ENCODE data around the gene FAM168A.
"Not testable (repeated sequence)": the region's sequence is repeated elsewhere in the genome, so short reads cannot be mapped to it uniquely, and the experiment has no call there.

FAM168A gene

GRCh38 chr11:73453562-73453961 lies 144.3 kb downstream of the FAM168A start:
- H3K4me3 ChIP-seq (ENCODE audit: low read length), result no peak overlapping the region
- no peak for DNase-seq (ENCODE audit: low read depth, low spot score)

DNA sequence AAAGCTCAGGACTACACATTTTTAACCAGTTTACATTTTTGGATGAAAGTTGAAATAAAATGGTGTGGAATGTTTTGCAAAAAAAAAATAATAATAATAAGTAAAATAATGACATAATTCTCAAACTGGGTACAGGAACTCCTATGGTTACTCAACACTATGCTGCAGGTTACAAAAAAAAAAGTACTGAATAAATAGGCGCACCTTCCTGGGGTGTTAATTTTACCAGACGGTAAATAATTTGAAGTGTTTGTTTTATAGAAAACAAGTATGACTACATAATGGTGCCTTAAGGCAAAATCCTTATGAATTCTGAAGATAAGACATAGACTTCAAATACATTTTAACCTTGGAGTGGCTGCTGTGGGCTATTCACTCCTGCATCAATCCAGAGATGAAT lies 145.2 kb downstream of the FAM168A start:
- H3K4me3 ChIP-seq (ENCODE audit: low read length), result no peak overlapping the region
- no peak for DNase-seq (ENCODE audit: low read depth, low spot score)

- no peak for DNase-seq (ENCODE audit: low read depth, low spot score)
- no peak overlapping the region for H3K4me3 ChIP-seq (ENCODE audit: low read length)
These were observed 146.0 kb downstream of the FAM168A start for GRCh38 chr11:73451896-73452295.

DNA sequence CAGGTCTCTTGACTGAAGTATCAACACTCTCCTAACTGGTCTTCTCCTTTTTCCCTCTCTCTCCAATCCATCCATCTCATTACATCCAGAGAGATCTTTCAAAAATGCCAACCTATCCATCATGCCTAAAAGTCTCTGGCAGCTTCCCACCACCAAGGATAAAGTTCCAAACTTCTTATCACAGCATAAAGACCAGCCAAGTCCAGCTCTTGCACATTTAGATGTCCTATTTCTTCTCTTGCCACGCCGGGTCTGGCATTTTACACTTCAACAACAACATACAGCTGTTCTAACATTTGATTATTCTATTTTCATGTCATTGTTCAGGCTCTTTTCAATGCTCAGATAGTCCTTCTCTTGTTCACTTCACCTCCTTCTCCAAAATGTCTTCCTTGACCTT lies 151.1 kb downstream of the FAM168A start:
- no peak overlapping the region for H3K4me3 ChIP-seq (ENCODE audit: low read length)
- no peak for DNase-seq (ENCODE audit: low read depth, low spot score)

DNA sequence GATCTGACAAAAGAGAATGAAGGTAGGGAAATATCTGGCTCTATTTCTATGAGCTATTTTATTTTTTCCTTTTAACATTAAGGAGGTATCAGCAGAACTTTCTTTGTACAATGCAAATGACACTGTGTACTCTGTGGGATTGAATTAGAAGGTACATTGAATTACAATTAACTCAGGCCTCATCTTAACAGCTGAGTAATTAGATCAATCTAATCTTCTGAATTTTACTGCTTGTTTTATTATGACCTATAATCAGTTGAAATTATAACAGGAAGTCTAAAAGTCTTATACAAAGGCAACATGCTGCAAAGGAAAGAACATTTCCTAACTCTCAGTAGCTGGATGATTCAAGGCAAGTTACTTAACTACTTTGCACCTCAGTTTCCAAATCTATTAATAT lies 151.9 kb downstream of the FAM168A start:
- no peak for DNase-seq (ENCODE audit: low read depth, low spot score)
- no peak overlapping the region for H3K4me3 ChIP-seq (ENCODE audit: low read length)

DNA sequence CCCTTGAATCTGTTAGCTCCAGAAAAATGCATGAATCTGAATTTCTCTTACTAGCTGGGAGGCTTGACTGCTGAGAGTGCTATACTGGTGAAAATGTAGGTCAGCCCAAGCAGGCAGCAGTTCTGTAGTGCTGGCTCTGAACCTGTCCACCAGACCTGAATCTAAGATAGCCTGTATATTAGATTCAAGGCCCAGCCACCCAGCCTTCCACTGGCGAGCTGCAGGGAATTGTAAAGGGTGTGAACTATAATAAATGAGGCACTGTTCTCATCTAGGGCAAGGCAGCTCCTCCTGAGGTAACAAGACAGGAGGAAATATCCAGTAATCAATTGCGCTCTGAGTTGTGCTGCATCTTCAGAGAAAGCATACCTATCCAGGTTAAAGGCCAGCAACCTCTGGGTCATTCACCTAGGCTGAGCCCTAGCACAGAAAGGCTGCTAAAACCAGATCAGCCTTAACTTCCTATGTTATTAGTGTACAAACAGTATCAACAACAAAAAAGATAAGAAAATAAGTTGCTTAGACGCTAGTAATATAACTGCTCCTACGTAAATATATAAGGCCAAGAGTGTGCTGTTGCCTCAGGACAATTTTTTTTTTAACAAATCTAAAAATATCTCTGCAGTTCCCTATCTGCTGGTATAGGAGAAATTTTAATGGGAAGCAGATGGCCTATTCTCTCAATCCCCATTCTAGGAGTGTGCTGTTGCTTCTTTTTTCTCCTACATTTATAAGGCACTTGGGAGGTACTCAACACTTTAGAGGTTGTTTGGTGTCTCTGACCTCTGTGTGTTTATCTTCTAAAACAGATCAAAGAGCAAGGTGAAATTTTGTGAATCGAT lies 158.7 kb downstream of the FAM168A start:
- no peak overlapping the region for H3K4me3 ChIP-seq (ENCODE audit: low read length)
- no peak for DNase-seq (ENCODE audit: low read depth, low spot score)

DNA sequence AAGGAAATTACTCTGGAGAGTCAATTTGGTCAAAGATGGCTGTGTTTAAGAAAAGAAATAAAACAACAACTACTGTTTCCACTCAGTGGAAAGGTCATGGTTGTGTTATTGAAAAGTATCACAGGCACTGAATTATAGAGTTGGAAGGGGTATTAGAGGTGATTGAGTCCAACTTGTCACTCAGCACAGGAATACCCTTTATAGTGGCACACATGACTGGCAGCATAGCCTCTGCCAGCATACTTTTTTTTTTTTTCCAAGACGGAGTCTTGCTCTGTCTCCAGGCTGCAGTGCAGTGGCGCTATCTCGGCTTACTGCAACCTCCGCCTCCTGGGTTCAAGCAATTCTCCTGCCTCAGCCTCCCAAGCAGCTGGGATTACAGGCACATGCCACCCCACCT lies 161.1 kb downstream of the FAM168A start:
- H3K4me3 ChIP-seq (ENCODE audit: low read length); DNase-seq (ENCODE audit: low read depth, low spot score): not testable (repeated sequence)

DNA sequence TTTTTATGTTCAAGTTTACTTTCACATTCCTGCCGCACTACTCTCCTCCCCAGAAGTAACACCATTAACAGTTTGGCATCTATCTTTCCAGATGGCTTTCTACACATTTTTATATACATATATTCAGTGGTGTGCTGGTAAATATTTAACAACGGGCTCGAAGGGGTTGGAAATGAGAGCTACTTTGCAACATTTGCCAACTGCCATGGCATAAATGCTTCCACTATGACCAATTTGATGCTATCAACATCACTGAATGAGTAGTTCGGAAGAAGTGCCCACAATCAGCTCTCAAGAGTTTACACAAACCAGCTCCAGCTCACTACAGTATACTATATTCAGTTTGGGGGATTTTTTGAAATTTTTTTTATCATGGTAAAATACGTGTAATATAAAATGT lies 166.5 kb downstream of the FAM168A start:
- no peak overlapping the region for H3K4me3 ChIP-seq (ENCODE audit: low read length)
- DNase-seq (ENCODE audit: low read depth, low spot score), result no peak

- DNase-seq (ENCODE audit: low read depth, low spot score), result no peak
- no peak overlapping the region for H3K4me3 ChIP-seq (ENCODE audit: low read length)
These were observed 167.6 kb downstream of the FAM168A start for GRCh38 chr11:73430326-73430725.

DNA sequence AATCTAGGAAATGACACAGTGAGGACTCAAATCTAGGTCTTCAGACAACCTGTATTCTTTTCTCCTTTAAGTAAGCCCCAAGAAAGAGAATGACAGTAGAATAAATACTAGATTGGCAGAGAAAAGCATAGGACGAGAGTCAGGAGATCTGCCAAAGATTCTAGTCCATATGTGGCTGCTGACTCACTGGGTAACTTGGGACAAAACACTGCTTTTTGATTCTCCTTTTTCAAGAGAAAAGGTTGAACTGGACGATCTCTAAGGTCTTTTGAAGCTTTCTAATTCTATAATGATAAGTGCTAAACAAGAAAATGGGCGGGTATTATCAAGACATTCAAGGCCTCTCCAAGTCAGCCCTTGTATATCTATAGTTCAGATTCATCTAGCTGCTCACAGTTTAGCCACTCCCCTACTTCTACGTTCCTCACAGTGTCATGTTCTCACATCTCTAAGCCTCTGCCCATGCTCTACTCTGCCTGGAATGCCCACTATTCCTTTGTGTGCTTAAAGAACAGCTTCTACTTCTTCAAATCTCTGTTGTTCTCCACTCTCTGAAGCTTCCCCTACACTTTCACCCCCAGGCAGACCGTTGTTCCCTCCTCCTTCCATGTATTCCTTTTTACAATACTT lies 168.7 kb downstream of the FAM168A start:
- H3K4me3 ChIP-seq (ENCODE audit: low read length), result no peak overlapping the region
- DNase-seq (ENCODE audit: low read depth, low spot score), result no peak

DNA sequence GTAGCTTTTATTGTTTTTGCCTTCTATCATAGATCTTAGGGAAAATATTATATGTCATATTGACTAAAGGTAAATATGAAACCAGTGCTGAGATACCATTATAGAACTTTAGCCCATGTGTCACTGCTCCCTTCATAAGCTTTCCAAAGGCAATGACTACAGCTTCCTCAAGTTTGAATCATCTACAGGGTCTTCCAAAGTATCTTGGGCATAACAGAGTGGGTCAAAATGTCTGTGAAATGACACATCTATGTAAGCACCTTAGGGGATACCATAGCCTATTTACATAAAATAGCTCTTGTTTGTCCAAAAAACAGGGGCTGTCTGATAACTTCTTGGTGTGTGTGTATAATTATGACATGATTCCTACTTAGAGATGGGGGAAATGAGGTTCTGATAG lies 169.2 kb downstream of the FAM168A start:
- DNase-seq (ENCODE audit: low read depth, low spot score), result no peak

DNA sequence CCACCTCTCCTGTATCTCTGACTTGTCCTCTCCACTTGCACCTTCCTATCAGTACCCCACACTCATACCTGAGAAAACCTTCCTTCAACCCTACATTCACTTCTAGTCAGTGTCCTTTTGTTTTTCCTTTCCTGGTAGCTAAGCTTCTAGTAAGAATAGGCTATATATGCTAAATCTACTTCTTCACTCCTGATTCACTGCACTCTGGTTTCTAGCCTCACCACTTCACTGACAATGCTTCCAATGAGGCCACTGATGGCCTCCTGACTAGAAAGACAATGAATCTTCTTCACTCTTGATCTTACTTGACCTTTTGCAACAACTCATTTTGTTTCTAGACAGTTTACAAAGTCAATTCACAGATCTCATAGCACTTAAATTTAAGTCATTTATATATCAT lies 169.7 kb downstream of the FAM168A start:
- no peak for DNase-seq (ENCODE audit: low read depth, low spot score)
- H3K4me3 ChIP-seq (ENCODE audit: low read length), result no peak overlapping the region

More for the DNA sequence above, 169.2 kb downstream of the FAM168A start:
- no peak overlapping the region for H3K4me3 ChIP-seq (ENCODE audit: low read length)

- DNase-seq (ENCODE audit: low read depth, low spot score), result no peak
- H3K4me3 ChIP-seq (ENCODE audit: low read length), result no peak overlapping the region
These were observed 171.6 kb downstream of the FAM168A start for GRCh38 chr11:73426219-73426850.

DNA sequence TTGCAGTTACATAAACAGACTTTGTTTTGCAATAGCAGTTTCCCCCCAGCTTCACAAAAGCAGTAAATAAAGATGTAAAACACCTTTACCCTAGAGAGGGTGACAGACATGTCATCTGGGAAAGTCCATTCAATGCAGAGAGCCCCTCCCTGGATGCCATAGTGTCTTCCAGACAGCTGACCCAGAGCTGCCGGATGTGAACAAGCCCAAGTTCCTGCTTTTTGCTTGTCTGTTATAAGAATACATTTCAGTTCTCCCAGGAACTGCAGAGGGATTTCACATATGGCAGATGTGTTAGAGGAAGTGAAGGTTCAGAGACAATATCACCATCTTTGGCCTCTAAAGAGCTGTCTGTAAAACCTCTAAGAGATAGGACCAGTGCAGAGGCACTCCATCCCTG lies 172.8 kb downstream of the FAM168A start:
- no peak for DNase-seq (ENCODE audit: low read depth, low spot score)
- H3K4me3 ChIP-seq (ENCODE audit: low read length), result no peak overlapping the region

GRCh38 chr11:73423506-73423905 lies 174.4 kb downstream of the FAM168A start:
- DNase-seq (ENCODE audit: low read depth, low spot score), result no peak

GRCh38 chr11:73422886-73423285 lies 175.0 kb downstream of the FAM168A start:
- no peak overlapping the region for H3K4me3 ChIP-seq (ENCODE audit: low read length)
- no peak for DNase-seq (ENCODE audit: low read depth, low spot score)

More at GRCh38 chr11:73423506-73423905, 174.4 kb downstream of the FAM168A start:
- H3K4me3 ChIP-seq (ENCODE audit: low read length), result no peak overlapping the region

DNA sequence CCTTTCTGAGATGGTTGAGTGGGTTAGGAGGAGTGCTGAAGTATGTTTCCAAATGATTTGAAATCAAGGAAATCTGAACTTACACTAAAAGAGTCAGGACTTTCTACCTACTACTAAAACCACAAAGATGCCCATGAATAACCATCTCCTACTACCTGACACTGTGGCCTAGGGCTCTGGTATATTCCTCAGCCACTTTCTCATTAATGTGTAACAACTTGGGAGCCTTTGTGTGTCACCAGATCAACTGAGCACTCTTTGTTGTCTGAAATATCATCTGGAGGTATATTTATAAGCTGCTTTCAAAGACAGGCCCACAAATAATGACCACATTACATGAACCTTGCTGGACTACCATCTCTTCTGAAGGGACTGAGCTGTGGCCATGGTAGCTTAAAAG lies 177.8 kb downstream of the FAM168A start:
- no peak overlapping the region for H3K4me3 ChIP-seq (ENCODE audit: low read length)
- no peak for DNase-seq (ENCODE audit: low read depth, low spot score)

GRCh38 chr11:73416786-73417185 lies 181.1 kb downstream of the FAM168A start:
- no peak for DNase-seq (ENCODE audit: low read depth, low spot score)

DNA sequence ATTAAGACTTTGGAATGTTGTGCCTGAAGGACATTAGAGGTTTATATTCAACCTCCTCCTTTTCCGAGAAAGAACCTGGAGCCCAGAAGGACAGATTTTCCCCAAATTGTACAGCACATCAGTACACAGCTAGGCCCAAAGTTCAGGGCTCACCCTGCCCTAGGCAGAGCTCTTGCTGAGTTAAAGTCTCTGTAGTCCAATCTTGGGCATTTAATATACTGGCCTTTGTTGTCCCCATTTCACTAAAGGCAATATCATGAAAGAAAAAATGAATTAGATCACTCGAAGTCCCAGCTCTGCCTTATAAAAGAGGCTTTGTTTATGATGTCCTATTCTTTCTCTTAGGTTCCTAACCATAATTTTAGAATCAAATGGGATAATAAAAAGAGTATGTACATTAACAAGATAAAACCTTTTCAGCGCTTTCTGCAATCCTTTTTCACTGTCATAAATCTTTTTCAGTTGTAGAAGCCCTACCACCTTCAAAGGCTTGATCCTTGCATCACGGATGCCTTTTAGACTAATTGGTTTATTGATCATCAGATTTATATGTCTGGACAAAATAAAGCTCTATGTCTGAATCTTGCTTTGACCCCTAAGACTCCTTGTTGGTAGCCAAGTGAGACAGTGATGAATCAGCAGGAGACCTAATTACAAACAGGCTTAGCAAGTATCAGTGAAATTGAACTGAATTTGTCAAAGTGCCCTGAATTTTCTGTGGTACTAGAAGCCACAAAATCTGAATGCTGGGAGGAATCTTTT lies 181.9 kb downstream of the FAM168A start:
- H3K4me3 ChIP-seq (ENCODE audit: low read length), result no peak overlapping the region

More at GRCh38 chr11:73416786-73417185, 181.1 kb downstream of the FAM168A start:
- no peak overlapping the region for H3K4me3 ChIP-seq (ENCODE audit: low read length)

More for the DNA sequence above, 181.9 kb downstream of the FAM168A start:
- DNase-seq (ENCODE audit: low read depth, low spot score), result no peak
